Epithelial cell of esophagus (primary cell): ENCODE data around the gene CABYR.

Source experiments
- DNase-seq: peaks from one replicate; pipeline ENCODE4 v3.0.0; 2010; ENCODE audit warnings: low read depth
- H3K4me3 ChIP-seq: 2 replicates; pipeline ENCODE4 v1.5.1; 2011; ENCODE audit warnings: mild to moderate bottlenecking, low read length, control low read depth
- CTCF ChIP-seq: IDR thresholded peaks from 2 replicates; pipeline ENCODE4 v1.5.1; 2011; ENCODE audit warnings: low read depth, mild to moderate bottlenecking, low read length, control low read depth, inconsistent platforms; ENCODE audit not compliant: insufficient read depth; ENCODE audit errors: missing control alignments

Gene CABYR

DNA sequence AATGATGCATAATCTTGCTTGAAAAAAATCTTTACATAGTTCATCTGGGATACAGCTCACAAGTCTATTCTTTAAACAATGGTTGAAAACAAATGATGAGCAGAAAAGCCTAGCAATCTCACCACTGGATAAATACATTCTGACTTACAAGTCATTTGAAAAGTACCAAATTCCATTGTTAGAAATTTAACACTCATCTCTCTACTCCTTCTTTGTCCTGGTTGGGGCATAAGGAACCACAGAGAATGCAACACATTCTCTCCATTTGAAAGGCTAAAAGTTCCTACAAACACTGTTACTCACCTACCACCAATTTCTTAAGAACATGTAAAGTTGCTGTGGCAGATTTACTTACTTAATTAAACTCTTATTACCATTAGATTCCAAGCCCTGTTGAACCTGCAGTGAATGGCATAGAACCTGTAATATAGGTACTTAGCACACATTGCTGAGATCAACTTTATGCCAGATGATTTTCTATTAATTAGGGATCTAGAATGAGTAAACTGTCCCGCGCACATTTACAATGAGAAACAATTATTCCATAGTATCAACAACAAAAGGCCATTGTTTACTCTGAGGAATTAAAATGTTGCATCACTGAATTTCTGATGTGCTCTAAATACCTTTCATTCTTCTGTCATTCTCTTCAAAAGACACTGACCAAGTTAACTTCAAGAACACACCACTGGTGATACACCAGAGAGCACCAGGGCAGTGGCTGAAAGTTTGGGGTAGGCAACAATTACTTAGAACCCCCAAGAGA, 69.6 kb downstream of the CABYR start:
- H3K4me3 ChIP-seq = no peak overlapping the region
- TF ChIP-seq CTCF = no peak
- peak; percentile 35 for DNase-seq

GRCh38 chr18:24209558-24209957, 70.7 kb downstream of the CABYR start:
- no peak for TF ChIP-seq CTCF
- H3K4me3 ChIP-seq = no peak overlapping the region
- DNase-seq = peak; percentile 59
